HG03064 (cell line): Measurements from ENCODE around the gene ABHD4.

Experiments used
- ATAC-seq: cut with Tn5 transposase; IDR thresholded peaks from one replicate; pipeline ENCODE4 v1.9.1; 2021; ENCODE audit warnings: low read depth; ENCODE audit not compliant: unreplicated experiment

Gene ABHD4

GRCh38 chr14:22657861-22658260, 59.8 kb downstream of the ABHD4 start:
- no peak for ATAC-seq

GRCh38 chr14:22658946-22659345, 60.8 kb downstream of the ABHD4 start:
- no peak for ATAC-seq

- ATAC-seq = no peak
Measured at GRCh38 chr14:22660654-22661053, 62.6 kb downstream of the ABHD4 start.
